Measurements from ENCODE around the gene NKX1-1.
A peak's percentile ranks its signal among the peaks of the same experiment; 100 is the strongest.

The NKX1-1 gene

DNA sequence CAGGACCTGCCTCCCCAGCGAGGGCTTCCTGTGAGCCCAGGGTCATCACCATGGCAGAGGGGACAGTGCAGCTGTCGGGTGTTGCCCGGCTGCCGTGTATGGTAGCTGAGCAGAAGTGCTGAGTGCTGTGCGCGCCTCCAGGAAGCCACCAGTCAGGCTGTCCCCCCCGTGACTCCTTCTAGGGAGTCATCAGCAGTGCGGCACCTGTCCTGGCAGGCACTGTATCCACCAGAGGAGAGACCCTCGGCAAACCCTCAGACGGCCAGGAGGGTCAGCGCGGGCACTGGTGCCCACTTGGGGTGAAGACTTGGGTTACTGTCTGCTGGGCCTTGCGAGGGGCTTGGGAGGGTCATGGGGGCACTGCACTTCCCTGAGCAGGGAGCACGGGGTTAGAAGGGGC, 50.9 kb downstream of the NKX1-1 start:
- Histone ChIP-seq H3K79me2 (ENCODE audit: insufficient read depth, low read length) (peaks cover 3% of the 10 kb centered on the region; the same call in 1 of the 2 replicates), H3K36me3 (ENCODE audit: insufficient read depth, low read length) (peaks cover 48% of the 10 kb centered on the region), H3K4me1 (ENCODE audit: insufficient read depth, low read length) (peaks cover 6% of the 10 kb centered on the region; the same call in 1 of the 2 replicates), H2AFZ (ENCODE audit: low read depth, low read length) (no peak overlapping the region), H4K20me1 (ENCODE audit: insufficient read depth, low read length) (peaks cover 17% of the 10 kb centered on the region), H3K9me3 (ENCODE audit: insufficient read depth, low read length, severe bottlenecking) (no peaks in the 10 kb centered on the region), H3K4me2 (ENCODE audit: insufficient read depth, low read length) (no peak overlapping the region), H3K9ac (ENCODE audit: low read depth, low read length) (no peak overlapping the region), H3K27ac (ENCODE audit: low read length) (no peak overlapping the region), H3K4me3 (ENCODE audit: low read depth in 1 of 2, low read length in 2 of 2) (no peak overlapping the region), H3K27me3 (ENCODE audit: insufficient read depth, low read length, poor library complexity) (no peaks in the 10 kb centered on the region)
- TF ChIP-seq, protein P1, sequence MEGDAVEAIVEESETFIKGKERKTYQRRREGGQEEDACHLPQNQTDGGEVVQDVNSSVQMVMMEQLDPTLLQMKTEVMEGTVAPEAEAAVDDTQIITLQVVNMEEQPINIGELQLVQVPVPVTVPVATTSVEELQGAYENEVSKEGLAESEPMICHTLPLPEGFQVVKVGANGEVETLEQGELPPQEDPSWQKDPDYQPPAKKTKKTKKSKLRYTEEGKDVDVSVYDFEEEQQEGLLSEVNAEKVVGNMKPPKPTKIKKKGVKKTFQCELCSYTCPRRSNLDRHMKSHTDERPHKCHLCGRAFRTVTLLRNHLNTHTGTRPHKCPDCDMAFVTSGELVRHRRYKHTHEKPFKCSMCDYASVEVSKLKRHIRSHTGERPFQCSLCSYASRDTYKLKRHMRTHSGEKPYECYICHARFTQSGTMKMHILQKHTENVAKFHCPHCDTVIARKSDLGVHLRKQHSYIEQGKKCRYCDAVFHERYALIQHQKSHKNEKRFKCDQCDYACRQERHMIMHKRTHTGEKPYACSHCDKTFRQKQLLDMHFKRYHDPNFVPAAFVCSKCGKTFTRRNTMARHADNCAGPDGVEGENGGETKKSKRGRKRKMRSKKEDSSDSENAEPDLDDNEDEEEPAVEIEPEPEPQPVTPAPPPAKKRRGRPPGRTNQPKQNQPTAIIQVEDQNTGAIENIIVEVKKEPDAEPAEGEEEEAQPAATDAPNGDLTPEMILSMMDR (IDR thresholded peaks at IDR 0.05; ENCODE audit: borderline replicate concordance, extremely low read depth, low read length, poor library complexity, severe bottlenecking) = no peak
- TF ChIP-seq EZH2 (IDR thresholded peaks at IDR 0.05; ENCODE audit: borderline replicate concordance, low read depth, low read length, severe bottlenecking) = no peak
- no peak for ATAC-seq (ENCODE audit: insufficient read depth, low read depth)
- no peak for DNase-seq

DNA sequence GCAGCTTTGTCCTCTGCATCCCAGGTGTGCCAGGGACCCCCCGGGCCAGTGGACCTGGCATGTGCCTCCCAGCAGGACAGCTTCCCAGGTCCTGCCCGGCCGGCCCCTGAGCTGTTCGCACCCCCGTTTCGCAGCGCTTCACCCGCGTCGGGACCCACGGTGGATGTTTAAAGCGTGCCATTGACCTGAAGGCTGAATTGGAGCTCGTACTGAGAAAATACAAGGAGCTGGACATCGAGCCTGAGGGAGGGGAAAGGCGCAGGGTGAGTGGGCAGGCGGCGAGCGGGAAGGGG, 51.3 kb downstream of the NKX1-1 start:
- Histone ChIP-seq H3K27ac (ENCODE audit: low read length) (no peak overlapping the region), H3K4me1 (ENCODE audit: insufficient read depth, low read length) (peaks cover 10% of the 10 kb centered on the region; the same call in 1 of the 2 replicates), H3K4me3 (ENCODE audit: low read depth in 1 of 2, low read length in 2 of 2) (no peak overlapping the region), H2AFZ (ENCODE audit: low read depth, low read length) (no peak overlapping the region), H3K36me3 (ENCODE audit: insufficient read depth, low read length) (peaks cover 53% of the 10 kb centered on the region), H3K9ac (ENCODE audit: low read depth, low read length) (no peak overlapping the region), H3K79me2 (ENCODE audit: insufficient read depth, low read length) (peaks cover 6% of the 10 kb centered on the region; the same call in 1 of the 2 replicates), H3K4me2 (ENCODE audit: insufficient read depth, low read length) (no peak overlapping the region; the same call in 1 of the 2 replicates), H3K9me3 (ENCODE audit: insufficient read depth, low read length, severe bottlenecking) (no peaks in the 10 kb centered on the region), H4K20me1 (ENCODE audit: insufficient read depth, low read length) (peaks cover 17% of the 10 kb centered on the region), H3K27me3 (ENCODE audit: insufficient read depth, low read length, poor library complexity) (no peaks in the 10 kb centered on the region)
- no peak for TF ChIP-seq EZH2 (IDR thresholded peaks at IDR 0.05; ENCODE audit: borderline replicate concordance, low read depth, low read length, severe bottlenecking)
- DNase-seq (no peak), ATAC-seq (ENCODE audit: insufficient read depth, low read depth) (no peak)

DNA sequence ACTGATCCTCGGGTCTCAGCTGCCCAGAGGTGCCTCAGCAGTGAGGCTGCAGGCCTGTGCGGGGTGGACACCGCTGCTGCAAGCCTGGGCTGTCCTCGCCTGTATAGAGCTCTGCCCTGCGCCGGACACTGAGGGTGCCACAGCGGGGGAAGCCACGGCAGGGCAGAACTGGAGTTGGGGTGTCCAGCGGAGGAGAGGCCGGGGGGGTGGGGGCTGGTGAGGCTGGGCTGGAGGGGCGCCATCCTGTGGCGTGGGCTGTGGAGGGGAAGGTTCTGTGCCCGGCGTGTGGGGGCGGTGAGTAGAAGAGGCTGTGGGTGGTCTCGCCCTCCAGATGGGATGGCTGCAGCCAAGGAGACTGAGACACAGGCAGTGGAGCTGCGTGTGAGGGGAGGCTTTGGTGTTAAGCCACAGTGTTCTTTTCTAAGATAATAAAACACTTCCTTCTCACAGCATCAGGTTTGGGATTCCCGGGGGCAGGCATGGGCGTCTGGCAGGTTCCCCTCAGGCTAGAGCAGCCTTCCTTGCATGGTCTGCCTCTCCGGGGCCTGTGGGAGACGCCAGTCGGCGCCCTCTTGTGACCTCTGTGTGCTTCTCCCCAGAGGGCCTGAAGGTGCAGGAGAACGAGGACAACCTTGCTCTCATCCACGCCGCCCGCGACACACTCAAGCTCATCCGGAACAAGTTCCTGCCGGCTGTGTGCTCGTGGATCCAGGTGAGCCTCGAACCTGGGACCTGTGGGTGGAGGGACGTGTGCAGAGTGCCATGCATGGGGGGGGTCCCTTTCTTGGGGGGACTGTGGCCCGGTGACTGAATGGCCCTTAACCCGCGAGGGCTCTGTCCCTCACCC, 51.9 kb downstream of the NKX1-1 start:
- Histone ChIP-seq H3K79me2 (ENCODE audit: insufficient read depth, low read length) (peaks cover 6% of the 10 kb centered on the region; the same call in 1 of the 2 replicates), H3K4me1 (ENCODE audit: insufficient read depth, low read length) (peaks cover 14% of the 10 kb centered on the region), H3K4me2 (ENCODE audit: insufficient read depth, low read length) (no peak overlapping the region; the same call in 1 of the 2 replicates), H3K9me3 (ENCODE audit: insufficient read depth, low read length, severe bottlenecking) (no peaks in the 10 kb centered on the region), H3K4me3 (ENCODE audit: low read depth in 1 of 2, low read length in 2 of 2) (no peak overlapping the region), H2AFZ (ENCODE audit: low read depth, low read length) (no peak overlapping the region), H3K36me3 (ENCODE audit: insufficient read depth, low read length) (peaks cover 56% of the 10 kb centered on the region), H3K9ac (ENCODE audit: low read depth, low read length) (no peak overlapping the region), H3K27ac (ENCODE audit: low read length) (no peak overlapping the region), H4K20me1 (ENCODE audit: insufficient read depth, low read length) (peaks cover 17% of the 10 kb centered on the region), H3K27me3 (ENCODE audit: insufficient read depth, low read length, poor library complexity) (no peaks in the 10 kb centered on the region)
- ATAC-seq (ENCODE audit: insufficient read depth, low read depth) (no peak), DNase-seq (no peak)
- TF ChIP-seq, protein P1 (IDR thresholded peaks at IDR 0.05; ENCODE audit: borderline replicate concordance, extremely low read depth, low read length, poor library complexity, severe bottlenecking) = peak; percentile 25
- no peak for TF ChIP-seq EZH2 (IDR thresholded peaks at IDR 0.05; ENCODE audit: borderline replicate concordance, low read depth, low read length, severe bottlenecking)
